Prostate gland (tissue), 2 donors: Measurements from ENCODE around the gene SRP72. TPM values are rescaled to one million over a fixed set of nuclear protein-coding genes. Genes with fewer than 3 reads are reported as not detected.

Experiments used
- DNase-seq: peaks from one replicate; pipeline ENCODE4 v3.0.0-alpha.2; 2019; ENCODE audit warnings: low spot score
- H3K27ac ChIP-seq, 2 donors: fragments of 200-600 bp; sonication (generic); 2 replicates each; pipeline ENCODE4 v1.5.1; 2017 to 2019
- H3K27me3 ChIP-seq: fragments of 200-600 bp; sonication (generic); replicated peaks from 2 replicates; pipeline ENCODE4 v1.5.1; 2019; ENCODE audit not compliant: insufficient read depth
- H3K36me3 ChIP-seq, 2 donors: fragments of 200-600 bp; sonication (generic); 1 replicate in 1 of 2; 2 replicates in 1 of 2; pipeline versions ENCODE4 v1.5.1 to v1.8.1; 2017 to 2019
- H3K4me1 ChIP-seq: fragments of 200-600 bp; sonication (generic); replicated peaks from 2 replicates; pipeline ENCODE4 v1.5.1; 2019
- H3K4me3 ChIP-seq, 2 donors: fragments of 200-600 bp; sonication (generic); 2 replicates each; pipeline ENCODE4 v1.5.1; 2017 to 2019
- H3K9me3 ChIP-seq: fragments of 200-600 bp; sonication (generic); 2 replicates; pipeline ENCODE4 v1.5.1; 2017
- CTCF ChIP-seq, 4 experiments: fragments of 200-600 bp in 2 of 4; fragments of 450-650 bp in 2 of 4; sonication (generic) in 2 of 4; IDR thresholded peaks; 1 replicate in 3 of 4; 2 replicates in 1 of 4; pipeline ENCODE4 v1.5.1; 2016 to 2019; ENCODE audit warnings: antibody characterized with exemption in 4 of 4, mild to moderate bottlenecking in 2 of 4, moderate library complexity in 2 of 4
- POLR2A ChIP-seq: fragments of 450-650 bp; IDR thresholded peaks from one replicate; pipeline ENCODE4 v1.6.1; 2016; ENCODE audit warnings: antibody characterized with exemption, mild to moderate bottlenecking
- POLR2AphosphoS5 ChIP-seq: sonication (generic); formaldehyde crosslinking; IDR thresholded peaks from one replicate; pipeline ENCODE4 v1.6.1; 2017; ENCODE audit warnings: antibody characterized with exemption
- WGBS: methylation state at CpG from one replicate; pipeline ENCODE4 v1.1.5; 2018; 5-methylcytosine and 5-hydroxymethylcytosine counted together
- intact Hi-C: fragments of 100-400 bp; cut with DNase I; formaldehyde crosslinking; loops from one replicate; pipeline ENCODE4 v1.14.2; 2022
- total RNA-seq, 2 donors: library from RNA; depleted of rRNA; stranded (reverse); fragments of >200 nt; gene quantifications; one replicate each; pipeline ENCODE4 v1.1.0, GENCODE V29; 2016

Gene SRP72
- total RNA-seq, 2 donors from 2014 or later = 41.4 to 46.9 TPM

GRCh38 chr4:56435140-56435926 is 32.1 kb upstream of the SRP72 start, which contains the start of gene PPAT:
Gene PPAT, minus strand, starts transcription at chr4:56435615. Its CDS starts 138 bp downstream, at chr4:56435477.
- intact Hi-C loops = loop anchor here (10.0 kb wide), 1 partner anchor 109 kb away; no protein-coding TSS in a partner anchor
- Histone ChIP-seq H3K9me3 (no peaks in the 10 kb centered on the region), H3K27ac (peak within 1 kb of the TSS; percentile 91 to 95), H3K4me1 (no peaks in the 10 kb centered on the region), H3K36me3 (no peaks in the 10 kb centered on the region), H3K4me3 (peak within 1 kb of the TSS; percentile 65 to 66), H3K27me3 (no peaks in the 10 kb centered on the region)
- 0% methylated on average over 43 of the region's 61 CpGs for WGBS
- DNase-seq = peak; percentile 97
- TF ChIP-seq CTCF (IDR thresholded peaks at IDR 0.05) (peak in 3 of 4 experiments; percentile 21 to 71 (median 64)), POLR2A (peak; percentile 55), POLR2AphosphoS5 (peak; percentile 86)

GRCh38 chr4:56438766-56439165 is 28.7 kb upstream of the SRP72 start:
- 93% methylated on average over 2 of the region's 2 CpGs for WGBS
- no peaks in the 10 kb centered on the region for H3K27me3 ChIP-seq
- intact Hi-C loops = loop anchor here (10.0 kb wide), 1 partner anchor 106 kb away; no protein-coding TSS in a partner anchor

GRCh38 chr4:56440983-56441382 is 26.4 kb upstream of the SRP72 start:
- no peaks in the 10 kb centered on the region for H3K4me1 ChIP-seq
- intact Hi-C loops = no loop called here
- H3K9me3 ChIP-seq = no peaks in the 10 kb centered on the region
- H3K27ac ChIP-seq = no peak overlapping the region
- peaks cover 0 to 2% of the 10 kb centered on the region in 2 donors for H3K36me3 ChIP-seq
- H3K4me3 ChIP-seq = no peak overlapping the region
- DNase-seq = no peak
- H3K27me3 ChIP-seq = no peaks in the 10 kb centered on the region
- no peak for TF ChIP-seq POLR2AphosphoS5
- TF ChIP-seq CTCF (IDR thresholded peaks at IDR 0.05) = no peak
- TF ChIP-seq POLR2A = no peak
- 83% methylated on average over 1 of the region's 1 CpG for WGBS

More at GRCh38 chr4:56438766-56439165, 28.7 kb upstream of the SRP72 start:
- DNase-seq = no peak
- H3K36me3 ChIP-seq = no peaks in the 10 kb centered on the region
- H3K4me1 ChIP-seq = no peaks in the 10 kb centered on the region
- TF ChIP-seq POLR2A (no peak), POLR2AphosphoS5 (no peak), CTCF (IDR thresholded peaks at IDR 0.05) (no peak)
- no peak overlapping the region for H3K27ac ChIP-seq
- no peaks in the 10 kb centered on the region for H3K9me3 ChIP-seq
- no peak overlapping the region for H3K4me3 ChIP-seq

- Histone ChIP-seq H3K36me3 (peaks cover 0 to 3% of the 10 kb centered on the region in 2 donors), H3K27ac (no peak overlapping the region), H3K9me3 (no peaks in the 10 kb centered on the region), H3K4me3 (no peak overlapping the region), H3K4me1 (no peaks in the 10 kb centered on the region), H3K27me3 (no peaks in the 10 kb centered on the region)
- TF ChIP-seq POLR2AphosphoS5 = no peak
- no peak for TF ChIP-seq CTCF (IDR thresholded peaks at IDR 0.05)
- no peak for TF ChIP-seq POLR2A
- no peak for DNase-seq
- intact Hi-C loops = no loop called here
- 81% methylated on average over 2 of the region's 2 CpGs for WGBS
Measured at GRCh38 chr4:56444719-56445118, 22.7 kb upstream of the SRP72 start.

GRCh38 chr4:56445699-56446098 is 21.7 kb upstream of the SRP72 start:
- H3K4me3 ChIP-seq = no peak overlapping the region
- 96% methylated on average over 1 of the region's 1 CpG for WGBS
- no peaks in the 10 kb centered on the region for H3K27me3 ChIP-seq
- H3K36me3 ChIP-seq = peaks cover 0 to 3% of the 10 kb centered on the region in 2 donors
- no peaks in the 10 kb centered on the region for H3K4me1 ChIP-seq
- intact Hi-C loops = no loop called here
- DNase-seq = no peak
- H3K9me3 ChIP-seq = no peaks in the 10 kb centered on the region
- H3K27ac ChIP-seq = no peak overlapping the region
- no peak for TF ChIP-seq POLR2A
- no peak for TF ChIP-seq POLR2AphosphoS5
- no peak for TF ChIP-seq CTCF (IDR thresholded peaks at IDR 0.05)
